Kidney (tissue), 14 donors: ENCODE results near the gene HGS. TPM values are rescaled to one million over a fixed set of nuclear protein-coding genes. Genes with fewer than 3 reads are reported as not detected.

Experiments used
- DNase-seq, 5 donors: peaks; one replicate each; pipeline ENCODE4 v3.0.0-alpha.2; 2013 to 2020
- FAIRE-seq: peaks from 2 replicates; lab custom pipeline; 2012; peaks lifted over from hg19 to GRCh38; lab: Jason Lieb, UNC
- H3K27ac ChIP-seq, 2 donors: one replicate each; pipeline ENCODE4 v1.7.0; 2013; ENCODE audit warnings: low read depth in 2 of 2, low read length in 2 of 2, inconsistent platforms in 1 of 2
- H3K27me3 ChIP-seq: one replicate; pipeline ENCODE4 v1.7.1; 2013; ENCODE audit warnings: low read length, inconsistent platforms; ENCODE audit not compliant: control insufficient read depth, insufficient read depth
- H3K36me3 ChIP-seq, 3 donors: one replicate each; pipeline versions ENCODE4 v1.7.0 to v1.7.1; 2013; ENCODE audit warnings: low read length in 3 of 3, control low read depth in 1 of 3, inconsistent platforms in 1 of 3; ENCODE audit not compliant: insufficient read depth in 3 of 3, control insufficient read depth in 2 of 3
- H3K4me1 ChIP-seq, 3 donors: one replicate each; pipeline versions ENCODE4 v1.7.0 to v1.7.1; 2013; ENCODE audit warnings: low read length in 3 of 3, inconsistent platforms in 1 of 3, low read depth in 1 of 3; ENCODE audit not compliant: control insufficient read depth in 2 of 3, insufficient read depth in 2 of 3
- H3K4me3 ChIP-seq, 3 donors: one replicate each; pipeline versions ENCODE4 v1.7.0 to v1.8.1; 2013; ENCODE audit warnings: low read length in 3 of 3, control low read depth in 1 of 3, inconsistent platforms in 1 of 3
- H3K9ac ChIP-seq, 3 donors: one replicate each; pipeline versions ENCODE4 v1.7.0 to v1.7.1; 2013; ENCODE audit warnings: low read length in 3 of 3, control low read depth in 1 of 3, inconsistent platforms in 1 of 3
- H3K9me3 ChIP-seq, 3 donors: one replicate each; pipeline versions ENCODE4 v1.7.0 to v1.7.1; 2013; ENCODE audit warnings: low read length in 3 of 3, control low read depth in 1 of 3, inconsistent platforms in 1 of 3; ENCODE audit not compliant: control insufficient read depth in 2 of 3, insufficient read depth in 1 of 3
- intact Hi-C: fragments of 100-400 bp; cut with DNase I; formaldehyde crosslinking; loops from one replicate; pipeline ENCODE4 v1.11.1; 2022
- polyA plus RNA-seq: library from polyadenylated mRNA; stranded (reverse); fragments of 350-450 nt; fragmentation: Illumina TruSeq; extraction: RNeasy Lipid Tissue Mini Kit (QIAGEN cat#74804); gene quantifications from one replicate; pipeline ENCODE4 v1.2.3, GENCODE V29; 2014; ENCODE audit warnings: low read depth, low replicate concordance; ENCODE audit not compliant: insufficient read depth
- total RNA-seq: library from RNA; stranded (reverse); fragmentation: NEBNext Ultra II Directional; extraction: Animal tissue kit (Norgen Biotek cat#: 25700); gene quantifications from one replicate; pipeline ENCODE4 v1.2.1, GENCODE V29; 2021
- TF ChIP-seq, protein P1 (sequence below): IDR thresholded peaks from 3 replicates; pipeline ENCODE4 v1.5.1; 2012; ENCODE audit warnings: mild to moderate bottlenecking, moderate library complexity, borderline replicate concordance; ENCODE audit not compliant: insufficient read depth; ENCODE audit errors: extremely low read depth
- donor health status: control.
- donor health status: control.
- donor health status: control.
- donor health status: control.
- donor health status: control.
- donor health status: DM: yes; HTN: yes; CAD: no.
- donor health status: Normal renal cell carcinoma (clear cell type).

The HGS gene
- total and polyA plus RNA-seq, 2 donors from 2014 or later: 85.5 to 95.3 TPM

GRCh38 chr17:81727324-81728031 is 43.7 kb downstream of the HGS start:
- H3K27ac ChIP-seq: no peak overlapping the region
- no peak overlapping the region for H3K9ac ChIP-seq
- no peaks in the 10 kb centered on the region for H3K27me3 ChIP-seq
- H3K9me3 ChIP-seq: no peaks in the 10 kb centered on the region
- FAIRE-seq: no peak
- H3K4me3 ChIP-seq: no peak overlapping the region
- intact Hi-C loops: no loop called here
- no peaks in the 10 kb centered on the region for H3K36me3 ChIP-seq
- TF ChIP-seq, protein P1, sequence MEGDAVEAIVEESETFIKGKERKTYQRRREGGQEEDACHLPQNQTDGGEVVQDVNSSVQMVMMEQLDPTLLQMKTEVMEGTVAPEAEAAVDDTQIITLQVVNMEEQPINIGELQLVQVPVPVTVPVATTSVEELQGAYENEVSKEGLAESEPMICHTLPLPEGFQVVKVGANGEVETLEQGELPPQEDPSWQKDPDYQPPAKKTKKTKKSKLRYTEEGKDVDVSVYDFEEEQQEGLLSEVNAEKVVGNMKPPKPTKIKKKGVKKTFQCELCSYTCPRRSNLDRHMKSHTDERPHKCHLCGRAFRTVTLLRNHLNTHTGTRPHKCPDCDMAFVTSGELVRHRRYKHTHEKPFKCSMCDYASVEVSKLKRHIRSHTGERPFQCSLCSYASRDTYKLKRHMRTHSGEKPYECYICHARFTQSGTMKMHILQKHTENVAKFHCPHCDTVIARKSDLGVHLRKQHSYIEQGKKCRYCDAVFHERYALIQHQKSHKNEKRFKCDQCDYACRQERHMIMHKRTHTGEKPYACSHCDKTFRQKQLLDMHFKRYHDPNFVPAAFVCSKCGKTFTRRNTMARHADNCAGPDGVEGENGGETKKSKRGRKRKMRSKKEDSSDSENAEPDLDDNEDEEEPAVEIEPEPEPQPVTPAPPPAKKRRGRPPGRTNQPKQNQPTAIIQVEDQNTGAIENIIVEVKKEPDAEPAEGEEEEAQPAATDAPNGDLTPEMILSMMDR: no peak
- no peak for DNase-seq
- H3K4me1 ChIP-seq: peaks cover 0 to 7% (median 2%) of the 10 kb centered on the region in 3 donors

DNA sequence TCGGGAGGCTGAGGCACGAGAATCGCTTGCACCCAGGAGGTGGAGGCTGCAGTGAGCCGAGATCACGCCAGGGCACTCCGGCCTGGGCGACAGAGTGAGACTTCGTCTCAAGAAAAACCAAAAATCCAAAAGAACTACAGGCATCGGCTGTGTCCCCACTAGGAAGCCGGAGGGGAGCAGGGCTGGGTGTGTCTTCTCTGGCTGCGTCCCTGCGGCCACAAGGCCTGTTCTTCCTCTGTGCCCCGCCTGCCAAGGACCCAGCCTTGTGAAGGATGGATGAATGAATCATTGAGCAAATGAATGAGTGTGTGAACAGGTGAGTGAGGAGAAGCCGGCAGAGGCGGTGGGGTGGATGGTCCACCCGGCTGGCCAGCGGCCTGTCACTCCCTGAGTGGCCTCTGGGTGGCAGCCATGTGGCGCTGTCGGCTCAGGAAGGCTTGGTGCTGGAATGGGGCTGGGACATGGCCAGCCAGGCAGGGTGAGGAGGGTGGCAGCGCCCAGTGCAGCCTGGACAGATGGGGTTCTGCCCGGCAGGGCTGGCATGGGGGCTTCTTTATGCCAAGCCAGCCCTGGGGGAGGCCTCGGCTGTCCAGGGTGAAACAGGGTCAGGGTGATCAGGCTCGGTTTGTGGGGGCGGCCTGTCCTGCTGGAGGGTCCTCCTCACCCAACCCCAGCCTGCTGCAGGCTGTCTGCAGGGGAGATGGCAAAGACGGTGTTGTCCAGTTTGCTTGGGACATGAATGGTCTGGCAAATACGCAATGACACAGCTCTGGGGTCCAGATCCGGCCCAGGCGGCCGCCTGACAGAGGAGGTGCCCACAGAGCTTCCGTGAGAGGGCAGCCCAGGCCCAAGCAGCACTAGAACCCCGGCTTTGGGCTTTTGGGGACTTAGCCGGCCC is 49.9 kb downstream of the HGS start:
- H3K27me3 ChIP-seq: no peaks in the 10 kb centered on the region
- peak; percentile 79 to 92 (median 84) for DNase-seq
- H3K27ac ChIP-seq: no peak overlapping the region
- H3K9ac ChIP-seq: no peak overlapping the region
- H3K9me3 ChIP-seq: no peaks in the 10 kb centered on the region
- TF ChIP-seq, protein P1: peak; percentile 96
- H3K4me3 ChIP-seq: no peak overlapping the region
- peaks cover 0 to 7% (median 3%) of the 10 kb centered on the region in 3 donors for H3K4me1 ChIP-seq
- intact Hi-C loops: no loop called here
- FAIRE-seq: no peak
- no peaks in the 10 kb centered on the region for H3K36me3 ChIP-seq

DNA sequence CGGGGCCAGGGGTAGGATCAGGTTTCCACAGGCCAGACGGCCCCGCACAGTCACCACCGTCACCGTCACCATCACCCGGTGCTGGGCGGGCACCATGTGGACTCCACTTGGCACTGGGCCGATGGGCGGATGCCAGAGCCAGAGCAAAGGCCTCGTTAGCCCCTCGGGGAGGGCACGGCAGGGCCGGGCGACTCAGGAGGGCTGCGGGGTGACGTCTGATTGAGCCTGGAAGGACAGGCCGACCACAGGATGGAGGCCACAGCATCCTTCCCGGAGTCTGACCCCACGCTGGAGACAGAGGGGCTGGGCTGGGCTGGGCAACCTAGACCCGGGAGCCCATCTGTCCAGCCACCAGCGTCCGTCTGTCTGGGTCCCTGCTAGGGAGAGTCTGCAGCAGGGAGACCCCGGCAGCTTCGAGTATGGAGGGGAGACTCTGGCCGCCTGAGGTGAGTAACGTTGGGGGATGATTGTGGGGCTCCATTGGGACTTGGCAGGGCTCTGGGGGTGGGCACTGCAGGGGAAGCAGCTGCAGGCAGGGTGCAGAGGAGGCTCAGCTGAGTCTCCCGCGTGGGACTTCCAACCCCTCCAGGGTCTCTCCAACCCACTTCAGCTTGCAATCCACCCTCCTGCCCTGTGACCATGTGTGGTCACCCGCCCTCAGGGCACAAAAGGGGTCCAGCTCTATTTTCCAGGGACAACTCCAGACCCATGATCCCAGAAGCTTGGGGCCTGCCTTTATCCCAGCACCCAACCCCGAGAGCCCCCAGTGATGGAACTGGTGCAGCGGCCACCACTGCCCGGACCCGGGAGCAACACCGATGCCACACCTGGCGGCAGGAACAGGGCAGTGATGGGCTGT is 50.8 kb downstream of the HGS start:
- Histone ChIP-seq H3K9me3 (no peaks in the 10 kb centered on the region), H3K4me3 (no peak overlapping the region), H3K36me3 (no peaks in the 10 kb centered on the region), H3K4me1 (peaks cover 0 to 7% (median 3%) of the 10 kb centered on the region in 3 donors), H3K27me3 (no peaks in the 10 kb centered on the region), H3K27ac (no peak overlapping the region), H3K9ac (no peak overlapping the region)
- TF ChIP-seq, protein P1: no peak
- FAIRE-seq: no peak
- intact Hi-C loops: no loop called here
- peak in 1 of 5 donors; percentile 85 for DNase-seq
